HG03039 (cell line): ENCODE results near the gene EGLN1.
"Not testable (repeated sequence)": the region's sequence is repeated elsewhere in the genome, so short reads cannot be mapped to it uniquely, and the experiment has no call there.

Experiments
- ATAC-seq: cut with Tn5 transposase; IDR thresholded peaks from one replicate; pipeline ENCODE4 v1.9.1; 2021; ENCODE audit warnings: mild to moderate bottlenecking, moderate library complexity; ENCODE audit not compliant: unreplicated experiment

The EGLN1 gene

DNA sequence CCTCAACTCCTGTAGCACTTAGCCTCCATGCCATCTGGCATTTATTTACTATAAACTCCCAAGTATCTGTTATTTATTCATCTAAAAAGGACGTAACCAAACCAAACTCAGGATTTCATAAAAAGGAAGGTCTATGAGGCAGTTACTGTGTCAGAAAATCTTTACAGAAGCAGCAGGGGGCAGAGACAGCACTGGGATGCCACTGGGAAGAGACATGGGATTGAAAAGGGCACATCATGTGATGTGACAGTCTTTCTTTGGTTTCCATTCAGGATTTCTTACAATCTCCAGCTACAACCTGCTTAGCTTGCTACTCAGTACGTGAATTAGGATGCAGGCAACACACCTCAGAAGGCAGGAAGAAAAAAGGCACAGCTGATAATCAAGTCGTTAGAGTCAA lies 52.8 kb downstream of the EGLN1 start:
- no peak for ATAC-seq

- no peak for ATAC-seq
Observed at GRCh38 chr1:231364192-231364591, 57.9 kb downstream of the EGLN1 start.

- no peak for ATAC-seq
Observed at GRCh38 chr1:231363624-231364023, 58.5 kb downstream of the EGLN1 start.

- ATAC-seq = no peak
Observed at GRCh38 chr1:231362325-231362724, 59.8 kb downstream of the EGLN1 start.

DNA sequence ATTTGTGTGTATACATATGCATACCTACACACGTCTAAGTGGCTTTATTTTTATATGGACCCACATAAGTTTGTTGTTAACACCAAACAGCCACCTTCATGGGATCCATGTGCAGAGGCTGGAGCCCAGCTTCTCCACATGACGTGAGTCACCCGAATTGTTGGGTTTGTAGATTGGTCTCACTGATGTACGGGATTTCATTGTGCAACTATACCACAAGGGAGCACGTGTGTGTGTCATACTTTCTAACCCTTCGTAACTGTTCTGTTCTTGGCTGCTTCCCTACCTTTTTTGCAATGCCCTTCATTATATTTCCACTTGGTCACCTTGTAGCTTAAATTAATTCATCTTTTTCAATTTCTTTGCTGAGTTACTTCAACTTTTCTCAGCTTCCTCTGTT lies 63.0 kb downstream of the EGLN1 start:
- ATAC-seq = no peak

DNA sequence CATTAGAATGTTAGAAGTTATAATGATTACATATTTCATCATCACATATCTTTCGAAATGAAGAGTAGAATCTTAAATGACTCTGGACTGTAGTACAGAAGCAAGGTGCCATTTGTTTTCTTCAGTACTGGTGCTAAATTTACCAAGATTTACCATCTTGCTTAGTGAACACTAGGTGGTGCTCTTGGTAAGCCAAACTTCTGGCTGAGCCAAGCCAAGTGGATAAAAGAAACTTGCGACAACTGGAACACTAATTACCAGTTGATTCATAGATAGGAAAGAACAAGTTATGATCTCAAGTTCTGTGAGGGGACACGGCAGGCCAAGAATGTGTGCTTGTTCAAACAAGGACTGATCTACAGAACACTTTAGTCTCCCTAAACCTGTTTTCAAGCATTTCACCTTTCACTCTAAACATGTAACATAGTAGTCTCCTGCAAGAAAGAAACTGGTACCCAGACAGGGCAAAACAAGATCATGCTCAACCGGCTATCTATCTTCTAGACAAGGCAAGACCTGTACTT lies 64.2 kb downstream of the EGLN1 start:
- ATAC-seq = peak; percentile 67

- no peak for ATAC-seq
Observed at GRCh38 chr1:231357187-231357772, 64.8 kb downstream of the EGLN1 start.

DNA sequence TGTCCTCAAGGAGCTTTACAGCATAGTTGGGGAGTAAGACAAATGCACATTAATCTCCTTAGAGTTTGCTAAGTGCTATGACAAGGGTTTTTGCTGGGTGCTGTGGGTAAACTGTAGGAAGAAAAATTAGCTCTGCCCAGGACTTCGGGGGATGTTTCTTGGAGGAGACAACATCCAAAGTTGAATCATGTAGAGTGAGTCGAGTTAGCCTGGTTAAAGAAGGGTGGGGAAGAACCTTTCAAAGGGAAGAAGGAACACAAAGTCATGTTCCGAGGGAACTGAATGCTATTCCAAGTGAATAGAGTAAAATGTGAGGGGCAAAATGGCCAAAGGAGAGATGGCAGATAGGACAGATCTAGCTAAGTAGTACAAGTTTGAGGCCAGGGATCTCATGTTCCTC lies 66.9 kb downstream of the EGLN1 start:
- ATAC-seq = no peak

DNA sequence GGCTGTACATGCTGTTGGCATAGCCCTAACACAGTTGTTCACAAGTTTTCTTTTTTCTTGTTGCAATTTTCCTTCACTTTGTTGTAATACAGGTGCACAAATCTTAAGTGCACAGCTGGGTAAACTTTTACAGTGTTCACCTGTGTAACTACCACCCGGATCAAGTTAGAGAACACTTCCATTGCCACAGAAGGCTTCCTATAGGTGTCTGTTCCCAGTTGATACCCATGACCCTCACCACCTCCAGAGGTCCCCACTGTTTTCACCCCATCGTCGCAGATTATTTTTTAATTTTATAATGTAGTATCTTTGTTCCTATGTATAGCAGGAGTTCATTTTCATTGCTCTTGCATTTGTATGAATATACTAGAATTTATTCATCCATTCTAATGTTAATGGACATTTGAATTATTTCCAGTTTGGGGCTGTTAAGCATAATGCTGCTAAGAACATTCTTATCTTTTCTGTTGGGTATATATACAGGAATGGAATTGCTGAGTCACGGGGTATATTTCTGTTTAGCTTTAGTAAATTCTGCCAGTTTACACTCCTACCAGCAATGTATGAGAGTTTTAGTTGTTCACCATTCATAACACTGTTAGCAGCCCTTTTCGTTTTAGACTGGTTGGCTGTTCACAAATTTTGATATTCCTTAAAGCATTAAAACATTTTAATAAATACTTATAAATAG lies 67.6 kb downstream of the EGLN1 start:
- ATAC-seq = no peak

- no peak for ATAC-seq
Observed at GRCh38 chr1:231353086-231353485, 69.0 kb downstream of the EGLN1 start.

DNA sequence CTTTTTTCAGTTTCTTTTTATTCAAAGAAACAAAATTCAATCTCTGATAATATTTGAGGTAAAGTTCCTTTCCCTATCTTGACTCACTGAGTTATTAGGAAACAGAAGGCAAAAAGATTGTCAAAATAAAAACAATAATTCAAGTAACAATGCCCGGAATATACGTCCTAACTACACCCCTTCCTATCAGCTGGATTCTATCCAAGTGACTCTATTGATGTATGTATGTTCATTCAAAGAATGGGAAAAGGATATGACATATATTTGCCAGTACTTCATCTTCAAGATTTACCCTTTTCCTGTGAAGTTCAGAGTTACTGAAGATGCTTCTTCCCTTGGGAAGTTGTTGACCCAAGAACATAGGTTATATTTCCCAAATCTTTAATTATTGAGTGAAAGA lies 70.3 kb downstream of the EGLN1 start:
- no peak for ATAC-seq

DNA sequence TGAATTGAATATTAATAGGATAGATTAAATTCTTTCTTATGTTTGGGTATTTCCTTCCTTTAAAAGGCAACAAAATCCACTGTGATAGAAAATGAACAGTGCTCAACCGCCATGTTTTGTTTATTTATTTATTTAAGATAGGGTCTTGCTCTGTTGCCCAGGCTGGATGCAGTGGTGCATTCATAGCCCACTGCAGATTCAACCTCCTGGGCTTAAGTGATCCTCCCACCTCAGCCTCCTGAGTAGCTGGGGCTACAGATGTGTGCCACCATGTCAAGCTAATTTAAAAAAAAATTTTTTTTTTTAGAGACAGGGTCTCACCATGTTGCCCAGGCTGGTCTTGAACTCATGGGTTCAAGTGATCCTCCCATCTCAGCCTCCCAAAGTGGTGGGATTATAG lies 73.2 kb downstream of the EGLN1 start:
- not testable (repeated sequence) for ATAC-seq

- no peak for ATAC-seq
Observed at GRCh38 chr1:231348442-231348841, 73.6 kb downstream of the EGLN1 start.

- no peak for ATAC-seq
Observed at GRCh38 chr1:231347961-231348360, 74.1 kb downstream of the EGLN1 start.

GRCh38 chr1:231340328-231341013 lies 81.6 kb downstream of the EGLN1 start:
- ATAC-seq = no peak

GRCh38 chr1:231338270-231339128 lies 83.6 kb downstream of the EGLN1 start, which contains the start of gene SPRTN:
SPRTN (plus strand) TSS chr1:231338293; CDS start chr1:231338384, 91 bp downstream.
- ATAC-seq = no peak

- peak; percentile 63 for ATAC-seq
Observed at GRCh38 chr1:231337472-231338269, 84.4 kb downstream of the EGLN1 start, which contains the start of gene EXOC8. EXOC8 (minus strand) TSS chr1:231337852; CDS start chr1:231337745, 107 bp downstream.

- ATAC-seq = no peak
Observed at GRCh38 chr1:231337043-231337471, 85.0 kb downstream of the EGLN1 start.

DNA sequence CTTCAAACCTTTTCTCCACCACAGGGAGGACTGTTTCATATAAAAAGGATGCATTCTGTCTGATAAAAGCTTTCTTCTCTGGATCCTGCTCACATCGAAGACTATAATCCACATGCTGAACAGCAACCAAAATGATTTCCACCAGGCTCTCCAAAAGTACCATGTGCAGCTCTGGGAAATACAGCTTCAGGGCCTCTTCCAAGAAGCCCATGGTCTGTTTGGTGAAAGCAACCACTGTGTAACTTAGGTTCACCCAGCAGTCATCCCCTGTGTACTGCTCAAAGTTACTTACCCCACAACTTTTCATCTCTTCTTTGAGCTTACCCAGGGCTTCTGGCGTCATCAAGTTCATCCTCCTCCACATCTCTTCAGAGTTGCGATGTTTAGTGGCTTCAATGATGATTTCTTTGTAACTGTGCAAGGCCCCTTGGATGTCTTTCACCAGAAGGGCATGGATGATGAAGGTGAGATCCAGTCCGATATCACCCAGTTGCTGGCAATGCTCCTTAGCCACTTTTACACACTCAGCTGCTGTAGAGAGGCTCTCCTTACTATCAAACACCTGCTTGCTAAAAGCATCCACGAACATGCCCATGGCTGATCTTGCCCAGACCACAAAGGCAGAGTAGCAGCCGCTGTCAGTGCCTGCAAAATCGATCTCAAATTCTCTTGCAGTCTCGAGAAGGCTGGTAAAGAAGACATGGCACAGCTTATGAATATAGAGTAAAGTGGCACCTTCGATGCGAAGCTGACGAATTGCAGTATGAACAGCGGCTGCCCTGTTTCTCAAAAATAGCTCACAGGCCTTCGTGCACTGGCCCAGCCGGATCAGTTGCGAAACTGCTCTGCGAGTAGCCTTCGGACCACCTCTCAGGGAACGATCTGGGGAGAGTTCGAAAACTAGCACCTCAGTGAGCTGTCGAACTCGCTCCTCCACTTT lies 86.2 kb downstream of the EGLN1 start:
- ATAC-seq = no peak
